GM23338 (cell line): ENCODE results near the gene RNLS. TPM values are rescaled to one million over a fixed set of nuclear protein-coding genes. Genes with fewer than 3 reads are reported as not detected.

Source experiments
- ATAC-seq: fragments of 200-7000 bp; cut with Tn5 transposase; 3 replicates; pipeline ENCODE4 v1.9.1; 2020
- DNase-seq: peaks from one replicate; pipeline ENCODE4 v3.0.0-alpha.2; 2015; ENCODE audit warnings: low spot score
- H2AFZ ChIP-seq: fragments of 200-600 bp; sonication (generic); 2 replicates; pipeline ENCODE4 v1.8.0; 2016; ENCODE audit warnings: antibody characterized with exemption, mild to moderate bottlenecking, moderate library complexity
- H3F3A ChIP-seq: fragments of 200-600 bp; sonication (generic); replicated peaks from 2 replicates; pipeline ENCODE4 v1.8.0; 2017; ENCODE audit warnings: antibody characterized with exemption, mixed run types, low read depth
- H3K27ac ChIP-seq: fragments of 200-600 bp; sonication (generic); 2 replicates; pipeline ENCODE4 v1.6.1; 2016; ENCODE audit warnings: low read depth
- H3K27me3 ChIP-seq: fragments of 200-600 bp; sonication (generic); 2 replicates; pipeline ENCODE4 v1.8.0; 2016; ENCODE audit warnings: mild to moderate bottlenecking, mixed run types, moderate library complexity; ENCODE audit not compliant: insufficient read depth
- H3K36me3 ChIP-seq: fragments of 200-600 bp; sonication (generic); 2 replicates; pipeline ENCODE4 v1.8.0; 2016; ENCODE audit warnings: mild to moderate bottlenecking; ENCODE audit not compliant: insufficient read depth
- H3K4me1 ChIP-seq: fragments of 200-600 bp; sonication (generic); 2 replicates; pipeline ENCODE4 v1.8.0; 2016; ENCODE audit warnings: mild to moderate bottlenecking, moderate library complexity; ENCODE audit not compliant: insufficient read depth
- H3K4me2 ChIP-seq: fragments of 200-600 bp; sonication (generic); 2 replicates; pipeline ENCODE4 v1.7.1; 2017; ENCODE audit warnings: mixed run types
- H3K4me3 ChIP-seq: fragments of 200-600 bp; sonication (generic); 2 replicates; pipeline ENCODE4 v1.6.1; 2016; ENCODE audit warnings: mixed run types
- H3K79me2 ChIP-seq: fragments of 200-600 bp; sonication (generic); replicated peaks from 2 replicates; pipeline ENCODE4 v1.8.0; 2017; ENCODE audit warnings: mild to moderate bottlenecking; ENCODE audit not compliant: insufficient read depth
- H3K9me2 ChIP-seq: fragments of 200-600 bp; sonication (generic); 2 replicates; pipeline ENCODE4 v1.8.0; 2017; ENCODE audit not compliant: insufficient read depth
- H4K20me1 ChIP-seq: fragments of 200-600 bp; sonication (generic); replicated peaks from 2 replicates; pipeline ENCODE4 v1.8.0; 2017; ENCODE audit warnings: mild to moderate bottlenecking; ENCODE audit not compliant: insufficient read depth
- H3K27ac Mint-ChIP-seq: 2 replicates; pipeline ENCODE4 v1.8.0; 2020; ENCODE audit warnings: inconsistent platforms, mild to moderate bottlenecking, moderate library complexity, mixed read lengths
- H3K27me3 Mint-ChIP-seq: 3 replicates; pipeline ENCODE4 v1.8.0; 2022; ENCODE audit warnings: low read depth, mild to moderate bottlenecking, moderate library complexity, mixed read lengths, inconsistent platforms; ENCODE audit not compliant: insufficient read depth, poor library complexity
- H3K36me3 Mint-ChIP-seq: 3 replicates; pipeline ENCODE4 v1.8.0; 2021; ENCODE audit warnings: low read depth, mild to moderate bottlenecking, inconsistent platforms, moderate library complexity, mixed read lengths
- H3K4me1 Mint-ChIP-seq: 3 replicates; pipeline ENCODE4 v1.8.0; 2020; ENCODE audit warnings: mild to moderate bottlenecking, inconsistent platforms, mixed read lengths
- H3K4me3 Mint-ChIP-seq: 3 replicates; pipeline ENCODE4 v1.8.0; 2021; ENCODE audit warnings: moderate library complexity, mild to moderate bottlenecking, inconsistent platforms, mixed read lengths
- H3K9me3 Mint-ChIP-seq: 3 replicates; pipeline ENCODE4 v1.8.0; 2020; ENCODE audit warnings: moderate library complexity, mild to moderate bottlenecking, inconsistent platforms, mixed read lengths
- CREB1 ChIP-seq: fragments of 250-450 bp; sonication (Bioruptor Pico); IDR thresholded peaks from 2 replicates; pipeline ENCODE4 v1.5.0; 2020; ENCODE audit warnings: low read depth, mild to moderate bottlenecking, moderate library complexity
- CTCF ChIP-seq, 2 experiments: fragments of 200-600 bp in 1 of 2; sonication (generic) in 1 of 2; conservative IDR thresholded peaks; 2 replicates each; pipeline versions ENCODE4 v1.5.1 to v1.6.1; 2016 to 2017; ENCODE audit warnings: antibody characterized with exemption in 2 of 2, low read depth in 2 of 2, mild to moderate bottlenecking in 2 of 2, moderate library complexity in 1 of 2
- ETS1 ChIP-seq: IDR thresholded peaks from 2 replicates; pipeline ENCODE4 v1.6.1; 2016; ENCODE audit warnings: antibody characterized with exemption
- EZH2 ChIP-seq: fragments of 200-600 bp; sonication (generic); IDR thresholded peaks from one replicate; pipeline ENCODE4 v1.8.0; 2017; ENCODE audit warnings: antibody characterized with exemption, mild to moderate bottlenecking, low read depth; ENCODE audit not compliant: unreplicated experiment
- EZH2phosphoT487 ChIP-seq: fragments of 200-600 bp; sonication (generic); IDR thresholded peaks from one replicate; pipeline ENCODE4 v1.8.1; 2018; ENCODE audit warnings: antibody characterized with exemption; ENCODE audit not compliant: unreplicated experiment
- JUNB ChIP-seq: IDR thresholded peaks from one replicate; pipeline ENCODE4 v1.6.1; 2016; ENCODE audit warnings: antibody characterized with exemption; ENCODE audit not compliant: unreplicated experiment
- NANOG ChIP-seq: IDR thresholded peaks from 2 replicates; pipeline ENCODE4 v1.6.1; 2016; ENCODE audit warnings: antibody characterized with exemption, borderline replicate concordance
- POLR2AphosphoS5 ChIP-seq: IDR thresholded peaks from 2 replicates; pipeline ENCODE4 v1.6.1; 2016; ENCODE audit warnings: antibody characterized with exemption, low read depth
- REST ChIP-seq: IDR thresholded peaks from one replicate; pipeline ENCODE4 v1.6.1; 2018; ENCODE audit warnings: antibody characterized with exemption; ENCODE audit not compliant: unreplicated experiment
- STAT1 ChIP-seq: IDR thresholded peaks from one replicate; pipeline ENCODE4 v1.6.1; 2016; ENCODE audit warnings: antibody characterized with exemption; ENCODE audit not compliant: unreplicated experiment
- ZNF114 ChIP-seq: fragments of 250-450 bp; sonication (Bioruptor Pico); IDR thresholded peaks from 2 replicates; pipeline ENCODE4 v1.5.0; 2020; ENCODE audit warnings: mild to moderate bottlenecking, moderate library complexity
- ZNF331 ChIP-seq: fragments of 250-450 bp; sonication (Bioruptor Pico); IDR thresholded peaks from 2 replicates; pipeline ENCODE4 v1.5.0; 2020; ENCODE audit warnings: low read depth, mild to moderate bottlenecking, moderate library complexity
- ZNF462 ChIP-seq: fragments of 250-450 bp; sonication (Bioruptor Pico); IDR thresholded peaks from 2 replicates; pipeline ENCODE4 v1.5.0; 2020; ENCODE audit warnings: mild to moderate bottlenecking, moderate library complexity
- polyA plus RNA-seq: library from polyadenylated mRNA; unstranded; fragments of >200 nt; fragmentation: Nextera tagmentation; extraction: Ambion mirVana; gene quantifications from 2 replicates; pipeline ENCODE4 v1.2.1, GENCODE V29; 2016
- total RNA-seq: library from RNA; depleted of rRNA; stranded (reverse); fragments of >200 nt; shearing (Covaris generic); gene quantifications from 2 replicates; pipeline ENCODE4 v1.2.3, GENCODE V29; 2014

Gene RNLS
- total and polyA plus RNA-seq, 2 experiments from 2014 or later: 8.8 to 15.2 TPM

- Mint-ChIP-seq H3K4me3 (no peak overlapping the region), H3K27me3 (no peaks in the 10 kb centered on the region), H3K36me3 (no peaks in the 10 kb centered on the region), H3K9me3 (peaks cover 4% of the 10 kb centered on the region; the same call in 1 of the 3 replicates), H3K4me1 (peaks cover 3% of the 10 kb centered on the region), H3K27ac (no peak overlapping the region)
- H4K20me1 ChIP-seq: no peaks in the 10 kb centered on the region
- no peaks in the 10 kb centered on the region for H3K27me3 ChIP-seq
- H2AFZ ChIP-seq: no peak overlapping the region
- no peak overlapping the region for H3K27ac ChIP-seq
- H3K9me2 ChIP-seq: no peaks in the 10 kb centered on the region
- DNase-seq: no peak
- no peaks in the 10 kb centered on the region for H3F3A ChIP-seq
- no peak overlapping the region for H3K4me2 ChIP-seq
- no peaks in the 10 kb centered on the region for H3K36me3 ChIP-seq
- H3K79me2 ChIP-seq: no peaks in the 10 kb centered on the region
- no peak overlapping the region for H3K4me3 ChIP-seq
- peaks cover 3% of the 10 kb centered on the region for H3K4me1 ChIP-seq
- TF ChIP-seq ZNF462 (CRISPR knock-in tag): no peak
- TF ChIP-seq POLR2AphosphoS5: no peak
- no peak for TF ChIP-seq ZNF331 (CRISPR knock-in tag)
- TF ChIP-seq CTCF (conservative IDR thresholded peaks at IDR 0.05; ENCODE audit: low read depth in 2 of 2): no peak
- TF ChIP-seq EZH2phosphoT487: no peak
- TF ChIP-seq STAT1: no peak
- no peak for TF ChIP-seq ZNF114
- no peak for TF ChIP-seq EZH2
- TF ChIP-seq CREB1 (CRISPR knock-in tag): no peak
- TF ChIP-seq JUNB: no peak
- TF ChIP-seq REST: no peak
- no peak for TF ChIP-seq ETS1
- TF ChIP-seq NANOG: no peak
- no peak for ATAC-seq
Measured at GRCh38 chr10:88382699-88383098, 200.4 kb downstream of the RNLS start.
